Stomach (tissue), 9 donors: ENCODE results near the gene TMEM119. TPM values are rescaled to one million over a fixed set of nuclear protein-coding genes. Genes with fewer than 3 reads are reported as not detected.
"Not testable (repeated sequence)": the region's sequence is repeated elsewhere in the genome, so short reads cannot be mapped to it uniquely, and the experiment has no call there.

Experiments
- DNase-seq, 2 donors: peaks; one replicate each; pipeline versions ENCODE4 v3.0.0 to v3.0.0-alpha.2; 2013 to 2019
- H3K27ac ChIP-seq, 5 donors: fragments of 200-600 bp in 4 of 5; sonication (generic) in 4 of 5; one replicate each; pipeline ENCODE4 v1.5.1; 2013 to 2019; ENCODE audit warnings: mild to moderate bottlenecking in 1 of 5, moderate library complexity in 1 of 5
- H3K27me3 ChIP-seq, 3 donors: fragments of 200-600 bp; sonication (generic); one replicate each; pipeline ENCODE4 v1.5.1; 2017 to 2019; ENCODE audit warnings: mixed run types in 1 of 3
- H3K36me3 ChIP-seq, 4 donors: fragments of 200-600 bp; sonication (generic); 1 replicate in 3 of 4; 2 replicates in 1 of 4; pipeline ENCODE4 v1.5.1; 2016 to 2019
- H3K4me1 ChIP-seq, 4 donors: fragments of 200-600 bp; sonication (generic); one replicate each; pipeline ENCODE4 v1.5.1; 2016 to 2019
- H3K4me3 ChIP-seq, 4 donors: fragments of 200-600 bp; sonication (generic) in 3 of 4; one replicate each; pipeline ENCODE4 v1.5.1; 2016 to 2019; ENCODE audit warnings: mild to moderate bottlenecking in 1 of 4
- H3K9me3 ChIP-seq, 4 donors: fragments of 200-600 bp; sonication (generic); one replicate each; pipeline ENCODE4 v1.5.1; 2016 to 2019
- EP300 ChIP-seq: sonication (generic); formaldehyde crosslinking; IDR thresholded peaks from one replicate; pipeline ENCODE4 v1.6.1; 2017; ENCODE audit warnings: antibody characterized with exemption
- POLR2A ChIP-seq, 4 donors: fragments of 450-650 bp; IDR thresholded peaks; one replicate each; pipeline ENCODE4 v1.6.1; 2016; ENCODE audit warnings: antibody characterized with exemption in 4 of 4, control low read depth in 2 of 4, mild to moderate bottlenecking in 1 of 4, moderate library complexity in 1 of 4
- POLR2AphosphoS5 ChIP-seq, 3 donors: sonication (generic); formaldehyde crosslinking; IDR thresholded peaks; one replicate each; pipeline ENCODE4 v1.6.1; 2016; ENCODE audit warnings: antibody characterized with exemption in 3 of 3
- WGBS, 5 donors: extraction: QIAGEN DNeasy Blood & Tissue Kit in 3 of 5; methylation state at CpG; one replicate each; pipeline versions ENCODE4 v1.1.5 to v1.1.7; 2013 to 2018; 5-methylcytosine and 5-hydroxymethylcytosine counted together
- intact Hi-C: fragments of 100-400 bp; cut with DNase I; formaldehyde crosslinking; loops from one replicate; pipeline ENCODE4 v1.15.1; 2023; ENCODE audit warnings: low total_unique reads
- polyA plus RNA-seq, 3 donors: library from polyadenylated mRNA; stranded (reverse); fragments of 200-250 nt; gene quantifications; one replicate each; pipeline ENCODE4 v1.2.3, GENCODE V29; 2013
- total RNA-seq, 5 donors: library from RNA; depleted of rRNA; stranded (reverse); fragments of >200 nt; gene quantifications; one replicate each; pipeline versions ENCODE4 v1.1.0 to v1.2.3, GENCODE V29; 2014 to 2016
- TF ChIP-seq, protein P1 (sequence below), 7 experiments: fragments of 450-650 bp in 4 of 7; fragments of 200-600 bp in 3 of 7; sonication (generic) in 3 of 7; IDR thresholded peaks; one replicate each; pipeline ENCODE4 v1.5.1; 2016 to 2019; ENCODE audit warnings: antibody characterized with exemption in 7 of 7, control low read depth in 2 of 7, mild to moderate bottlenecking in 1 of 7
- donor health status: healthy with polysubstance abuse.
- donor health status: Bipolar disorder and iron deficiency.
- donor health status: healthy.

The TMEM119 gene
- total and polyA plus RNA-seq, 8 donors, result 0.45 to 17.1 (median 11.2) TPM; not detected in 1

- H3K9me3 ChIP-seq, result no peaks in the 10 kb centered on the region
- intact Hi-C loops, result loop anchor here (10.0 kb wide), 1 partner anchor 245 kb away; no protein-coding TSS in a partner anchor
- DNase-seq, result no peak
- no peaks in the 10 kb centered on the region for H3K27me3 ChIP-seq
- H3K36me3 ChIP-seq, result peaks cover 4 to 32% (median 20%) of the 10 kb centered on the region in 4 donors
- peak overlapping the region in 2 of 5 donors; percentile 87 to 89 for H3K27ac ChIP-seq
- 23 to 47% (median 33%) methylated on average over 3 of the region's 3 CpGs for WGBS, 5 donors
- peaks cover 34 to 82% (median 75%) of the 10 kb centered on the region in 4 donors for H3K4me1 ChIP-seq
- TF ChIP-seq, protein P1, sequence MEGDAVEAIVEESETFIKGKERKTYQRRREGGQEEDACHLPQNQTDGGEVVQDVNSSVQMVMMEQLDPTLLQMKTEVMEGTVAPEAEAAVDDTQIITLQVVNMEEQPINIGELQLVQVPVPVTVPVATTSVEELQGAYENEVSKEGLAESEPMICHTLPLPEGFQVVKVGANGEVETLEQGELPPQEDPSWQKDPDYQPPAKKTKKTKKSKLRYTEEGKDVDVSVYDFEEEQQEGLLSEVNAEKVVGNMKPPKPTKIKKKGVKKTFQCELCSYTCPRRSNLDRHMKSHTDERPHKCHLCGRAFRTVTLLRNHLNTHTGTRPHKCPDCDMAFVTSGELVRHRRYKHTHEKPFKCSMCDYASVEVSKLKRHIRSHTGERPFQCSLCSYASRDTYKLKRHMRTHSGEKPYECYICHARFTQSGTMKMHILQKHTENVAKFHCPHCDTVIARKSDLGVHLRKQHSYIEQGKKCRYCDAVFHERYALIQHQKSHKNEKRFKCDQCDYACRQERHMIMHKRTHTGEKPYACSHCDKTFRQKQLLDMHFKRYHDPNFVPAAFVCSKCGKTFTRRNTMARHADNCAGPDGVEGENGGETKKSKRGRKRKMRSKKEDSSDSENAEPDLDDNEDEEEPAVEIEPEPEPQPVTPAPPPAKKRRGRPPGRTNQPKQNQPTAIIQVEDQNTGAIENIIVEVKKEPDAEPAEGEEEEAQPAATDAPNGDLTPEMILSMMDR (IDR thresholded peaks at IDR 0.05), result no peak
- TF ChIP-seq POLR2A (IDR thresholded peaks at IDR 0.05) (no peak), POLR2AphosphoS5 (IDR thresholded peaks at IDR 0.05) (no peak), EP300 (no peak)
- peak overlapping the region; percentile 88 to 99 (median 97) for H3K4me3 ChIP-seq
These were observed 38.1 kb downstream of the TMEM119 start for GRCh38 chr12:108559748-108560147.

GRCh38 chr12:108559007-108559655 lies 38.8 kb downstream of the TMEM119 start:
- TF ChIP-seq, protein P1 (IDR thresholded peaks at IDR 0.05), result no peak
- TF ChIP-seq POLR2A (IDR thresholded peaks at IDR 0.05) (no peak), EP300 (no peak), POLR2AphosphoS5 (IDR thresholded peaks at IDR 0.05) (no peak)
- peak overlapping the region in 2 of 4 donors; percentile 99 for H3K4me3 ChIP-seq
- peaks cover 34 to 82% (median 76%) of the 10 kb centered on the region in 4 donors for H3K4me1 ChIP-seq
- no peaks in the 10 kb centered on the region for H3K9me3 ChIP-seq
- peaks cover 0 to 25% (median 14%) of the 10 kb centered on the region in 4 donors for H3K36me3 ChIP-seq
- intact Hi-C loops, result no loop called here
- DNase-seq, result no peak
- H3K27ac ChIP-seq, result no peak overlapping the region
- H3K27me3 ChIP-seq, result no peaks in the 10 kb centered on the region
- 65 to 76% (median 69%) methylated on average over 12 to 14 of the region's 14 CpGs for WGBS, 5 donors

- H3K9me3 ChIP-seq, H3K27me3 ChIP-seq, DNase-seq, intact Hi-C loops, H3K27ac ChIP-seq, H3K4me3 ChIP-seq: not testable (repeated sequence)
- peaks cover 0 to 25% (median 13%) of the 10 kb centered on the region in 4 donors for H3K36me3 ChIP-seq
- peaks cover 28 to 97% (median 67%) of the 10 kb centered on the region in 4 donors for H3K4me1 ChIP-seq
- WGBS, 5 donors, result 87 to 93% (median 91%) methylated on average over 9 of the region's 9 CpGs
These were observed 42.5 kb downstream of the TMEM119 start for GRCh38 chr12:108555383-108555782.

DNA sequence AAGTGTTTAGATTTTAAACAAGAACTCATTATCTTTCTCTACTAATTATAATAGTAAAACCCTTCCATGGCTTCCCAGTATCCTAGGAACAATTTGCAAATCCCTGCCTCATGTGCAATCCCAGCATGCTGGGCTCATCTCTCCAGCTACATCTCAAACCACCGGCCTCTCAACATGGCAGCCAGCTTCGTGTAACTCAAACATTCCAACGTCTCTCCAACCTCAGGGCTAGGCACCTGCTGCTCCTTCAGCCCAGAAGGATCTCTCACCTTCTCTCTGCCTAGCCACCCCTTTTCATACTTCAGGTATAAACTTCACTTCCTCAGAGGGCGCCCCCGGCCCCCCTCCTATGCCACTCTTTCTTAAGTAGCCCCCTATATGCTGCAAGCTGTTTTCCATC lies 44.1 kb downstream of the TMEM119 start:
- H3K4me1 ChIP-seq, result peaks cover 13 to 85% (median 55%) of the 10 kb centered on the region in 4 donors
- WGBS, 5 donors, result 89 to 93% (median 90%) methylated on average over 5 of the region's 5 CpGs
- H3K36me3 ChIP-seq, result peaks cover 0 to 29% (median 17%) of the 10 kb centered on the region in 4 donors
- no peak overlapping the region for H3K27ac ChIP-seq
- intact Hi-C loops, result no loop called here
- no peaks in the 10 kb centered on the region for H3K9me3 ChIP-seq
- TF ChIP-seq EP300 (no peak), POLR2A (IDR thresholded peaks at IDR 0.05) (no peak), POLR2AphosphoS5 (IDR thresholded peaks at IDR 0.05) (no peak)
- TF ChIP-seq, protein P1 (IDR thresholded peaks at IDR 0.05), result no peak
- no peaks in the 10 kb centered on the region for H3K27me3 ChIP-seq
- no peak for DNase-seq
- no peak overlapping the region for H3K4me3 ChIP-seq

DNA sequence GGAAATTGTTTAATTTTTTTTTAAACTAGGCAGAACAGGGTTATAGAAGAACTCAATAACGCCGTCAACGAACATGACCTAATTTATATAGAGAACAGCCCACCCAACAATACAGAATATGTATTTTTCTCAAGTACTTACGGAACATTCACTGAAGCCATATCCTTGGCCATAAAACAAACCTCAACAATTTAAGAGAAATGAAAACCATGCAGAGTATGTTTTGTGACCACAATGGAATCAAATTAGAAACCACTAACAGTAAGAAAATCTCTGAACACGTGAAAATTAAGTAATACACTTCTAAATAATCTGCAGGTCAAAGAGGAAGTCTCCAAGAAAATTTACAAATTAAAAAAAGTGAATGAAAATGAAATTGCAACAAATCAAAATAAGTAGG lies 46.3 kb downstream of the TMEM119 start:
- TF ChIP-seq EP300 (no peak), POLR2A (IDR thresholded peaks at IDR 0.05) (no peak), POLR2AphosphoS5 (IDR thresholded peaks at IDR 0.05) (no peak)
- TF ChIP-seq, protein P1 (IDR thresholded peaks at IDR 0.05), result no peak
- Histone ChIP-seq H3K4me3 (no peak overlapping the region), H3K36me3 (peaks cover 19 to 35% (median 33%) of the 10 kb centered on the region in 4 donors), H3K4me1 (peaks cover 5 to 72% (median 36%) of the 10 kb centered on the region in 4 donors), H3K27ac (no peak overlapping the region), H3K27me3 (no peaks in the 10 kb centered on the region), H3K9me3 (no peaks in the 10 kb centered on the region)
- WGBS, 5 donors, result 71 to 85% (median 79%) methylated on average over 5 of the region's 5 CpGs
- DNase-seq, result no peak
- intact Hi-C loops, result no loop called here
